ENCODE results near the gene ADGRE2. TPM values are rescaled to one million over a fixed set of nuclear protein-coding genes. Genes with fewer than 3 reads are reported as not detected.

Gene ADGRE2
- total RNA-seq, 4 donors from 2014 or later, result 0.49 to 5.8 (median 4.0) TPM

- peaks cover 0 to 3% (median 0%) of the 10 kb centered on the region in 3 donors for H3K9me3 ChIP-seq
- H3K36me3 ChIP-seq, result no peaks in the 10 kb centered on the region
- no peak for DNase-seq
- H3K27me3 ChIP-seq, result peaks cover 0 to 44% (median 0%) of the 10 kb centered on the region in 4 donors
- TF ChIP-seq POLR2A (IDR thresholded peaks at IDR 0.05), result no peak
- TF ChIP-seq, protein P1, sequence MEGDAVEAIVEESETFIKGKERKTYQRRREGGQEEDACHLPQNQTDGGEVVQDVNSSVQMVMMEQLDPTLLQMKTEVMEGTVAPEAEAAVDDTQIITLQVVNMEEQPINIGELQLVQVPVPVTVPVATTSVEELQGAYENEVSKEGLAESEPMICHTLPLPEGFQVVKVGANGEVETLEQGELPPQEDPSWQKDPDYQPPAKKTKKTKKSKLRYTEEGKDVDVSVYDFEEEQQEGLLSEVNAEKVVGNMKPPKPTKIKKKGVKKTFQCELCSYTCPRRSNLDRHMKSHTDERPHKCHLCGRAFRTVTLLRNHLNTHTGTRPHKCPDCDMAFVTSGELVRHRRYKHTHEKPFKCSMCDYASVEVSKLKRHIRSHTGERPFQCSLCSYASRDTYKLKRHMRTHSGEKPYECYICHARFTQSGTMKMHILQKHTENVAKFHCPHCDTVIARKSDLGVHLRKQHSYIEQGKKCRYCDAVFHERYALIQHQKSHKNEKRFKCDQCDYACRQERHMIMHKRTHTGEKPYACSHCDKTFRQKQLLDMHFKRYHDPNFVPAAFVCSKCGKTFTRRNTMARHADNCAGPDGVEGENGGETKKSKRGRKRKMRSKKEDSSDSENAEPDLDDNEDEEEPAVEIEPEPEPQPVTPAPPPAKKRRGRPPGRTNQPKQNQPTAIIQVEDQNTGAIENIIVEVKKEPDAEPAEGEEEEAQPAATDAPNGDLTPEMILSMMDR (IDR thresholded peaks at IDR 0.05), result no peak
- no peak overlapping the region for H3K4me3 ChIP-seq
- intact Hi-C loops (cut with DNase I), result loop anchor here (10.0 kb wide), 1 partner anchor 198 kb away; the partner anchor contains the start of gene NDUFB7
- no peak overlapping the region for H3K27ac ChIP-seq
- 88 to 98% methylated on average over 3 to 7 of the region's 7 CpGs for WGBS, 2 donors
- peaks cover 3 to 20% (median 3%) of the 10 kb centered on the region in 3 donors for H3K4me1 ChIP-seq
Observed at GRCh38 chr19:14772995-14773394, 5.4 kb downstream of the ADGRE2 start.

DNA sequence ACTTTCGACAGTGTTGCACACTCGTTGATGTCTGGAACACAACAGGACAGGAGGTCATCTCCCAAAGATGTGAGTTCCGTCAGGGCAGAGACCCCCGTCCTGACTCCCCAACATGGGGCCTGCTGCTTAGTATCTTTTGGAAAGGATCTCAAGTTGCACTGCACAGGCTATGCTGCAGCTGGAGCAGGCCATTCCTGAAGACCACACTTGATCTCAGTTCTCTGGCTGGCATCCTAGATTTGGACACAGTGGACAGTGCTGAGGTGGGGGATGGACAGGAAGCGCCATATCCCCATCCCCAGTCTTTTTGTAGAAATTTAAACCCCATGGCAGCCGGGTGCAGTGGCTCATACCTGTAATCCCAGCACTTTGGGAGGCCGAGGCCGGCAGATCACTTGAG lies 5.9 kb downstream of the ADGRE2 start:
- WGBS, 2 donors, result 73 to 93% methylated on average over 4 to 5 of the region's 8 CpGs

DNA sequence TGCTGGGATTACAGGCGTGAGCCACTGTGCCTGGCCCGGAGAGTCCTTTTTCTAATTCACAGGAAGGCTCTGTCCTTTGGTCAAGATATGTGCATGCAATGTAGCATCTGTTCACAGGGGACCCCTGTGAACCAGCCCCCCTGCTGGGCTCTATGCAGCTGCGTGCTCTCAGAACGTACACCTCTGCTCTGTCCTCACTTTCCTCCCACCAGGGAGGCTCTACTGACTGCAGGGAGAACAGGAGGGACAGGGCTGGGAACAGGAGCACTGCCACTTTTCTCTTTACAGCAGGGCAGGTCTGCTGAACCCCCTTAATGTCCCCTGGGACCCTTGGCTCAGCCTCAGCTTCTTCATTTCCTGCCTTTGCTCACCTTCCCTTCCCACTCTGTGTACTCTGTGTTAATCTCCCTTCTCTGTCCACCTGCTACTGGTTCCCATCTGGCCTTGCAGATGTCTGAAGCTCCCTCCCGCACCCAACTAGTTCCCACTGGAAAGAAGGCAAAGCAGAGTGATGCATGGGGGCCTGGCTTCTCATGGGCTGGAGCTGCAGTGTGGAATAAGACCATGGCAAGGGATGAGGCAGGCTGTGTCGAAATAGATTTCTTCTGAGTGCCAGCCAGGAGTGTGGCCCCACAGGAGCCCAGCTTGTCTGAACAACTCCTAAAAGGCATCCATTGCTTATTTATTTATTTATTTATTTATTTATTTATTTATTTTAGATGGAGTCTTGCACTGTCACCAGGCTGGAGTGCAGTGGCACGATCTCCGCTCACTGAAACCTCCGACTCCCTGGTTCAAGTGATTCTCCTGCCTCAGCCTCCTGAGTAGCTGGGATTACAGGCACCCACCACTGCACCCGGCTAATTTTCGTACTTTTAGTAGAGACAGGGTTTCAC lies 7.2 kb downstream of the ADGRE2 start:
- Histone ChIP-seq H3K4me1 (peaks cover 0 to 8% (median 0%) of the 10 kb centered on the region in 3 donors), H3K27me3 (peaks cover 0 to 26% (median 0%) of the 10 kb centered on the region in 4 donors), H3K4me3 (no peak overlapping the region), H3K36me3 (no peaks in the 10 kb centered on the region), H3K27ac (no peak overlapping the region), H3K9me3 (no peaks in the 10 kb centered on the region)
- TF ChIP-seq, protein P1 (IDR thresholded peaks at IDR 0.05), result no peak
- TF ChIP-seq POLR2A (IDR thresholded peaks at IDR 0.05), result no peak
- intact Hi-C loops (cut with DNase I), result loop anchor here (10.0 kb wide), 1 partner anchor 196 kb away; the partner anchor contains the start of gene NDUFB7
- WGBS, 2 donors, result 78 to 90% methylated on average over 7 to 8 of the region's 11 CpGs
- no peak for DNase-seq

More for the DNA sequence above, 5.9 kb downstream of the ADGRE2 start:
- Histone ChIP-seq H3K36me3 (no peaks in the 10 kb centered on the region), H3K4me3 (no peak overlapping the region), H3K27ac (no peak overlapping the region), H3K9me3 (no peaks in the 10 kb centered on the region), H3K4me1 (peaks cover 3 to 20% (median 3%) of the 10 kb centered on the region in 3 donors), H3K27me3 (peaks cover 0 to 38% (median 0%) of the 10 kb centered on the region in 4 donors)
- TF ChIP-seq, protein P1 (IDR thresholded peaks at IDR 0.05), result no peak
- TF ChIP-seq POLR2A (IDR thresholded peaks at IDR 0.05), result no peak
- no peak for DNase-seq
- intact Hi-C loops (cut with DNase I), result loop anchor here (10.0 kb wide), 1 partner anchor 198 kb away; the partner anchor contains the start of gene NDUFB7

GRCh38 chr19:14770136-14770535 lies 8.2 kb downstream of the ADGRE2 start:
- no peak for DNase-seq
- intact Hi-C loops (cut with DNase I), result loop anchor here (10.0 kb wide), 1 partner anchor 195 kb away; the partner anchor contains the start of gene NDUFB7
- Histone ChIP-seq H3K27ac (no peak overlapping the region), H3K4me1 (no peaks in the 10 kb centered on the region), H3K9me3 (no peaks in the 10 kb centered on the region), H3K36me3 (no peaks in the 10 kb centered on the region), H3K27me3 (peaks cover 0 to 17% (median 0%) of the 10 kb centered on the region in 4 donors), H3K4me3 (no peak overlapping the region)
- TF ChIP-seq, protein P1 (IDR thresholded peaks at IDR 0.05), result no peak
- TF ChIP-seq POLR2A (IDR thresholded peaks at IDR 0.05), result no peak
- WGBS, 2 donors, result 56 to 68% methylated on average over 2 of the region's 5 CpGs

- Histone ChIP-seq H3K9me3 (no peaks in the 10 kb centered on the region), H3K4me1 (no peaks in the 10 kb centered on the region), H3K27ac (no peak overlapping the region), H3K36me3 (no peaks in the 10 kb centered on the region), H3K27me3 (peaks cover 0 to 10% (median 0%) of the 10 kb centered on the region in 4 donors), H3K4me3 (no peak overlapping the region)
- intact Hi-C loops (cut with DNase I), result no loop called here
- DNase-seq, result no peak
- WGBS, 2 donors, result 77% methylated on average over 5 of the region's 5 CpGs
- TF ChIP-seq, protein P1 (IDR thresholded peaks at IDR 0.05), result no peak
- TF ChIP-seq POLR2A (IDR thresholded peaks at IDR 0.05), result no peak
Observed at GRCh38 chr19:14769201-14769600, 9.2 kb downstream of the ADGRE2 start.

Data from esophagus squamous epithelium (tissue), 5 donors.